ENCODE measurements around the gene MID1.
A peak's percentile ranks its signal among the peaks of the same experiment; 100 is the strongest.

The MID1 gene

DNA sequence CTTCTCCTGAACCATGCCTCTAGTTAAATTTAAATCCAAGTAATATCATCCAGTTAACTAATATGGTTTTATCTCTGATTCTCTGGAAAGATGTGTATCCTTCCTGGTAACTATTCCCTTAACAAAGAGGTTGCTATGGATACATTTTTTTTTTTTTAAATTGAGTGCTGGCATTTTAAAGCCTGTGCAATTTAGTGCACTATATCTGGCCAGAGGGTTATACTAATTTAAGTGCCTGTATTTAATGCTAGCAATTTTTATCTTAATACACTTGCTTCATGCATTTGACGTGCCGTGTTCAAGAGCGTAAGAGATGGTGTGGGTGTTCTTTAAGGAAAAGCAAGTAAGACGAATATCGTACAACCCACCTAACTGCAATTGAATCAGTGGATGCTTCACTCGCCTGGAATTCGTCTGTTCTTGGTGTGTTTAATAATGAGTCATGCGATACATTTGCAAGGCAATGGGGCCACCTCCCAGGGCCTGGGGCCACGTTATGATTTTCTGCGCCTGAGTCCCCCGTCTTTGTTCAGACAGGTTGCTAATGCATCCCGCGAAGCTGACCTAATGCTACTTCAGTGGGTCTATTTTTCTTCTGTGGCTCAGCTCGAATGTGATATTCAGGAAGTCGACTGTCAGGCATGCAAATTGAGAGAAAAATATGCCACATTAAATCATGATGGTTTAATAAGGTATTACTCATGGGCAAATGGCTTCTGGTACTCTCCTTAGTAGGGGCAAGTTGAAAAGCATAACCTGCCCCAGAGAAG is 14.2 kb upstream of the MID1 start:
- H3K27ac ChIP-seq (ENCODE audit: low read length): peak overlapping the region; percentile 54
- no peaks in the 10 kb centered on the region for H3K9me3 ChIP-seq (ENCODE audit: control insufficient read depth in 1 of 2, low read length in 2 of 2)
- no peaks in the 10 kb centered on the region for H3K4me1 ChIP-seq (ENCODE audit: control insufficient read depth in 1 of 2, insufficient read depth in 2 of 2, low read length in 2 of 2)
- H3K4me3 ChIP-seq (ENCODE audit: low read depth in 1 of 2, low read length in 2 of 2): no peak overlapping the region
- no peaks in the 10 kb centered on the region for H3K27me3 ChIP-seq (ENCODE audit: low read depth, low read length)
- no peaks in the 10 kb centered on the region for H3K36me3 ChIP-seq (ENCODE audit: control insufficient read depth in 1 of 2, insufficient read depth in 2 of 2, low read length in 2 of 2)

- H3K27ac ChIP-seq (ENCODE audit: low read length): peak overlapping the region; percentile 54
These were observed 13.3 kb upstream of the MID1 start for GRCh38 chrX:10633722-10634121.

GRCh38 chrX:10631416-10632145 is 11.2 kb upstream of the MID1 start:
- no peaks in the 10 kb centered on the region for H3K36me3 ChIP-seq (ENCODE audit: control insufficient read depth in 1 of 2, insufficient read depth in 2 of 2, low read length in 2 of 2)
- H3K4me1 ChIP-seq (ENCODE audit: control insufficient read depth in 1 of 2, insufficient read depth in 2 of 2, low read length in 2 of 2): no peaks in the 10 kb centered on the region
- no peaks in the 10 kb centered on the region for H3K27me3 ChIP-seq (ENCODE audit: low read depth, low read length)
- no peaks in the 10 kb centered on the region for H3K9me3 ChIP-seq (ENCODE audit: control insufficient read depth in 1 of 2, low read length in 2 of 2)
- H3K4me3 ChIP-seq (ENCODE audit: low read depth in 1 of 2, low read length in 2 of 2): no peak overlapping the region
- no peak overlapping the region for H3K27ac ChIP-seq (ENCODE audit: low read length)

More at GRCh38 chrX:10633722-10634121, 13.3 kb upstream of the MID1 start:
- Histone ChIP-seq H3K27me3 (ENCODE audit: low read depth, low read length) (no peaks in the 10 kb centered on the region), H3K4me1 (ENCODE audit: control insufficient read depth in 1 of 2, insufficient read depth in 2 of 2, low read length in 2 of 2) (no peaks in the 10 kb centered on the region), H3K4me3 (ENCODE audit: low read depth in 1 of 2, low read length in 2 of 2) (no peak overlapping the region), H3K36me3 (ENCODE audit: control insufficient read depth in 1 of 2, insufficient read depth in 2 of 2, low read length in 2 of 2) (no peaks in the 10 kb centered on the region), H3K9me3 (ENCODE audit: control insufficient read depth in 1 of 2, low read length in 2 of 2) (no peaks in the 10 kb centered on the region)

DNA sequence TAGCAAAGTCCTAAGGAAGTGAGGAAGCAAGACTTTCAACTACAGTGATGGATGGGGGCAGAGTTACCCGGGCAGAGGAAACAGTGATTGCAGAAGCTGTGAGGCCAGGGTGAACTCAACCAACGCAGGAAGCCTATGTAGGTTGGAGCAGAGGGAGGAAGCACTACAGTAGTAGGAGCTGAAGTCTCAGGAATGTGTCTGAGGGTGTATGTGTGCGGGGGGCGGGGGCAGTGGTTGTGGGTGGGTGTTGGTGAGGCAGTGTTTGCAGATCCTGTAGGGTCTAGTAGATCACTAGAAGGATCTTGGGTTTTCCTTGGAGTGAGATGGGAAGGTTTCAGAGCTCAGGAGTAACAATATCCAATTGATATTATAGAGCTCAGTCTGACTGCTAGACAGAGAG is 9.9 kb upstream of the MID1 start:
- Histone ChIP-seq H3K9me3 (ENCODE audit: control insufficient read depth in 1 of 2, low read length in 2 of 2) (no peaks in the 10 kb centered on the region), H3K27me3 (ENCODE audit: low read depth, low read length) (no peaks in the 10 kb centered on the region), H3K4me1 (ENCODE audit: control insufficient read depth in 1 of 2, insufficient read depth in 2 of 2, low read length in 2 of 2) (no peaks in the 10 kb centered on the region), H3K27ac (ENCODE audit: low read length) (no peak overlapping the region), H3K4me3 (ENCODE audit: low read depth in 1 of 2, low read length in 2 of 2) (no peak overlapping the region), H3K36me3 (ENCODE audit: control insufficient read depth in 1 of 2, insufficient read depth in 2 of 2, low read length in 2 of 2) (no peaks in the 10 kb centered on the region)

- no peaks in the 10 kb centered on the region for H3K36me3 ChIP-seq (ENCODE audit: control insufficient read depth in 1 of 2, insufficient read depth in 2 of 2, low read length in 2 of 2)
- no peak overlapping the region for H3K27ac ChIP-seq (ENCODE audit: low read length)
- H3K9me3 ChIP-seq (ENCODE audit: control insufficient read depth in 1 of 2, low read length in 2 of 2): no peaks in the 10 kb centered on the region
- H3K4me3 ChIP-seq (ENCODE audit: low read depth in 1 of 2, low read length in 2 of 2): no peak overlapping the region
- H3K4me1 ChIP-seq (ENCODE audit: control insufficient read depth in 1 of 2, insufficient read depth in 2 of 2, low read length in 2 of 2): no peaks in the 10 kb centered on the region
- H3K27me3 ChIP-seq (ENCODE audit: low read depth, low read length): no peaks in the 10 kb centered on the region
These were observed 9.5 kb upstream of the MID1 start for GRCh38 chrX:10629905-10630304.

- H3K36me3 ChIP-seq (ENCODE audit: control insufficient read depth in 1 of 2, insufficient read depth in 2 of 2, low read length in 2 of 2): no peaks in the 10 kb centered on the region
- no peaks in the 10 kb centered on the region for H3K27me3 ChIP-seq (ENCODE audit: low read depth, low read length)
- H3K27ac ChIP-seq (ENCODE audit: low read length): no peak overlapping the region
- H3K4me1 ChIP-seq (ENCODE audit: control insufficient read depth in 1 of 2, insufficient read depth in 2 of 2, low read length in 2 of 2): no peaks in the 10 kb centered on the region
- H3K4me3 ChIP-seq (ENCODE audit: low read depth in 1 of 2, low read length in 2 of 2): no peak overlapping the region
- H3K9me3 ChIP-seq (ENCODE audit: control insufficient read depth in 1 of 2, low read length in 2 of 2): no peaks in the 10 kb centered on the region
These were observed 8.5 kb upstream of the MID1 start for GRCh38 chrX:10628906-10629305.

- Histone ChIP-seq H3K4me1 (ENCODE audit: control insufficient read depth in 1 of 2, insufficient read depth in 2 of 2, low read length in 2 of 2) (peaks cover 0 to 4% of the 10 kb centered on the region in 2 donors), H3K9me3 (ENCODE audit: control insufficient read depth in 1 of 2, low read length in 2 of 2) (no peaks in the 10 kb centered on the region), H3K27me3 (ENCODE audit: low read depth, low read length) (no peaks in the 10 kb centered on the region), H3K36me3 (ENCODE audit: control insufficient read depth in 1 of 2, insufficient read depth in 2 of 2, low read length in 2 of 2) (no peaks in the 10 kb centered on the region), H3K4me3 (ENCODE audit: low read depth in 1 of 2, low read length in 2 of 2) (no peak overlapping the region), H3K27ac (ENCODE audit: low read length) (no peak overlapping the region)
These were observed 1.8 kb upstream of the MID1 start for GRCh38 chrX:10622197-10622596.

GRCh38 chrX:10619425-10620046 is 849 bp downstream of the MID1 start:
- no peaks in the 10 kb centered on the region for H3K36me3 ChIP-seq (ENCODE audit: control insufficient read depth in 1 of 2, insufficient read depth in 2 of 2, low read length in 2 of 2)
- peak overlapping the region; percentile 89 for H3K27ac ChIP-seq (ENCODE audit: low read length)
- H3K4me1 ChIP-seq (ENCODE audit: control insufficient read depth in 1 of 2, insufficient read depth in 2 of 2, low read length in 2 of 2): peaks cover 0 to 8% of the 10 kb centered on the region in 2 donors
- no peaks in the 10 kb centered on the region for H3K27me3 ChIP-seq (ENCODE audit: low read depth, low read length)
- no peaks in the 10 kb centered on the region for H3K9me3 ChIP-seq (ENCODE audit: control insufficient read depth in 1 of 2, low read length in 2 of 2)
- peak overlapping the region; percentile 74 to 76 for H3K4me3 ChIP-seq (ENCODE audit: low read depth in 1 of 2, low read length in 2 of 2)

DNA sequence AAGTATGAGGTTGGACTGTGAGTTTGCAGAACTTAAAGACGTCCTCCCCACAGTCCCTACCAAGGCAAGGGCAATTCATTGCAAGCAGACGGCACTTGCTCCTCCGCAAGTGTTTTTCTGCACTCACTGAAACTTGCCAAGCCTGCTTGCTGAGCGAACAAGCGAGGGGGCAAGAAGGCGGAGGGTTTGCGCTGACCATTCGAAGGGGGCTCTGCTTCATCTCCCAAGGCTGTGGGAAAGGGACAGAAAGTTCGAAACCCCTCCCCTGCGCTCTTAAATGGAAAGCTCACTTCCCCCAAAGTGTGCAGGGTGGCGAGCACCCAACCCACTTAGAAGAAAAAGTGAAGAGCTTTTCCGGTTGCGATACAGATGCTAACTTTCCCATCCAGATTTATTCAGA is 1.4 kb downstream of the MID1 start:
- H3K4me3 ChIP-seq (ENCODE audit: low read depth in 1 of 2, low read length in 2 of 2): peak overlapping the region; percentile 74 to 76
- H3K27ac ChIP-seq (ENCODE audit: low read length): peak overlapping the region; percentile 89

GRCh38 chrX:10617999-10618351 is 2.4 kb downstream of the MID1 start:
- H3K4me3 ChIP-seq (ENCODE audit: low read depth in 1 of 2, low read length in 2 of 2): peak overlapping the region; percentile 74 to 76
- H3K27me3 ChIP-seq (ENCODE audit: low read depth, low read length): no peaks in the 10 kb centered on the region
- peaks cover 0 to 8% of the 10 kb centered on the region in 2 donors for H3K4me1 ChIP-seq (ENCODE audit: control insufficient read depth in 1 of 2, insufficient read depth in 2 of 2, low read length in 2 of 2)
- H3K36me3 ChIP-seq (ENCODE audit: control insufficient read depth in 1 of 2, insufficient read depth in 2 of 2, low read length in 2 of 2): no peaks in the 10 kb centered on the region
- H3K27ac ChIP-seq (ENCODE audit: low read length): peak overlapping the region; percentile 89
- no peaks in the 10 kb centered on the region for H3K9me3 ChIP-seq (ENCODE audit: control insufficient read depth in 1 of 2, low read length in 2 of 2)

More for the DNA sequence above, 1.4 kb downstream of the MID1 start:
- H3K36me3 ChIP-seq (ENCODE audit: control insufficient read depth in 1 of 2, insufficient read depth in 2 of 2, low read length in 2 of 2): no peaks in the 10 kb centered on the region
- no peaks in the 10 kb centered on the region for H3K9me3 ChIP-seq (ENCODE audit: control insufficient read depth in 1 of 2, low read length in 2 of 2)
- H3K27me3 ChIP-seq (ENCODE audit: low read depth, low read length): no peaks in the 10 kb centered on the region
- H3K4me1 ChIP-seq (ENCODE audit: control insufficient read depth in 1 of 2, insufficient read depth in 2 of 2, low read length in 2 of 2): peaks cover 0 to 8% of the 10 kb centered on the region in 2 donors

DNA sequence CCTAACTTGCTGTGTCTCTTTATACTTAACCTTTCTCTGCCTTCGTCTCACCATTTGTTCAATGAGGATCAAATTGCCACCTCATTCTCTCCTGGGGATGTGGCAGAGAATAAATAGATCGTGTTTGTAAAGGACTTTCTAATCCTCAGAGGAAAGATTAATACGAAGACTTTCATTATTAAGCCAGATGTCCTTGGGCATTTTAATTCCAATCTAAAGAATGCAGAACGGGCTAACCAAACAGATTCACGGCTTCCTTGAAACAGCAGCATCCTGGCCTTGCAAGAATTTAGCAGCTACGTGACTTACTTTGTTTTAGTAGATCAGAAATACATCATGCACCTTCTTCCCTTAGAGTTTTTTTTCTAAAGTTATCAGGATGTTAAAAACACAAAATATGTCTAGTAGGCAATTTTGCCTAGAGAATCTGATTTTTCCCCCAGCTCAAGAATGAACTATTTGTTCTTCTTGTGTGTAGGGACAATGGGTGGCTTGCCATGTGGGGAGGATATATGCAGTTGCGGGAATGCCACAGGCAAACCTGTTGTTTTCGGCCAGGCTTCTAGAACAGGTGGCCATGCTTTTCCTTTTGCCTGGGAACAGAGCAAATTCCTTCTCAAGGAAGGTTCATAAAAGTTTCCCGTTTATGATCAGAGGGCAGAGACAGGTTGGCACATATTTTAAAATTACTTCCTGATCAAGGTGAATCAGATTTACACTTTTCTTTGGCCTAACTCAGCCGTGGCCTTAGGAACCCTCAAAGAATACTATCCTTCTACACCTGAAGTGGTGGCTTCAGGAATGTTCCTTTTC is 3.0 kb downstream of the MID1 start:
- Histone ChIP-seq H3K27me3 (ENCODE audit: low read depth, low read length) (no peaks in the 10 kb centered on the region), H3K9me3 (ENCODE audit: control insufficient read depth in 1 of 2, low read length in 2 of 2) (no peaks in the 10 kb centered on the region), H3K27ac (ENCODE audit: low read length) (peak overlapping the region; percentile 46), H3K36me3 (ENCODE audit: control insufficient read depth in 1 of 2, insufficient read depth in 2 of 2, low read length in 2 of 2) (no peaks in the 10 kb centered on the region), H3K4me3 (ENCODE audit: low read depth in 1 of 2, low read length in 2 of 2) (peak overlapping the region; percentile 74 to 76), H3K4me1 (ENCODE audit: control insufficient read depth in 1 of 2, insufficient read depth in 2 of 2, low read length in 2 of 2) (peaks cover 0 to 8% of the 10 kb centered on the region in 2 donors)

All from muscle layer of duodenum (tissue), 2 donors.